ENCODE data around the gene TXK.

GRCh38 chr4:48090621-48091020, 43.4 kb downstream of the TXK start:
- TF ChIP-seq, protein P1, sequence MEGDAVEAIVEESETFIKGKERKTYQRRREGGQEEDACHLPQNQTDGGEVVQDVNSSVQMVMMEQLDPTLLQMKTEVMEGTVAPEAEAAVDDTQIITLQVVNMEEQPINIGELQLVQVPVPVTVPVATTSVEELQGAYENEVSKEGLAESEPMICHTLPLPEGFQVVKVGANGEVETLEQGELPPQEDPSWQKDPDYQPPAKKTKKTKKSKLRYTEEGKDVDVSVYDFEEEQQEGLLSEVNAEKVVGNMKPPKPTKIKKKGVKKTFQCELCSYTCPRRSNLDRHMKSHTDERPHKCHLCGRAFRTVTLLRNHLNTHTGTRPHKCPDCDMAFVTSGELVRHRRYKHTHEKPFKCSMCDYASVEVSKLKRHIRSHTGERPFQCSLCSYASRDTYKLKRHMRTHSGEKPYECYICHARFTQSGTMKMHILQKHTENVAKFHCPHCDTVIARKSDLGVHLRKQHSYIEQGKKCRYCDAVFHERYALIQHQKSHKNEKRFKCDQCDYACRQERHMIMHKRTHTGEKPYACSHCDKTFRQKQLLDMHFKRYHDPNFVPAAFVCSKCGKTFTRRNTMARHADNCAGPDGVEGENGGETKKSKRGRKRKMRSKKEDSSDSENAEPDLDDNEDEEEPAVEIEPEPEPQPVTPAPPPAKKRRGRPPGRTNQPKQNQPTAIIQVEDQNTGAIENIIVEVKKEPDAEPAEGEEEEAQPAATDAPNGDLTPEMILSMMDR (IDR thresholded peaks at IDR 0.05 in 2 of 3, conservative IDR thresholded peaks at IDR 0.05 in 1 of 3; ENCODE audit: borderline replicate concordance in 1 of 3, insufficient read depth in 1 of 3, low read depth in 2 of 3, low read length in 2 of 3) = no peak
- TF ChIP-seq EZH2 (IDR thresholded peaks at IDR 0.05) (no peak), YY1 (IDR thresholded peaks at IDR 0.05; ENCODE audit: extremely low read depth, insufficient replicate concordance, low read depth, low read length) (no peak), POLR2A (IDR thresholded peaks at IDR 0.05; ENCODE audit: borderline replicate concordance, extremely low read depth, insufficient read depth, insufficient read length) (no peak)
- TF ChIP-seq, protein P2, sequence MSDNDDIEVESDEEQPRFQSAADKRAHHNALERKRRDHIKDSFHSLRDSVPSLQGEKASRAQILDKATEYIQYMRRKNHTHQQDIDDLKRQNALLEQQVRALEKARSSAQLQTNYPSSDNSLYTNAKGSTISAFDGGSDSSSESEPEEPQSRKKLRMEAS (IDR thresholded peaks at IDR 0.05) = no peak

All from HCT116 (cell line).